Mesenchymal stem cell (in vitro differentiated cells and primary cell): ENCODE results near the gene DPYD.

Experiments
- DNase-seq: peaks from one replicate; pipeline ENCODE4 v3.0.0-alpha.2; 2013
- H2AFZ ChIP-seq: one replicate; pipeline ENCODE4 v1.6.1; 2013; ENCODE audit warnings: low read depth, mild to moderate bottlenecking, control low read depth, inconsistent platforms, low read length, moderate library complexity
- H2AK5ac ChIP-seq: 2 replicates; pipeline ENCODE4 v1.6.1; 2013; ENCODE audit warnings: low read length, moderate library complexity, mild to moderate bottlenecking, inconsistent platforms; ENCODE audit not compliant: severe bottlenecking
- H2BK120ac ChIP-seq: one replicate; pipeline ENCODE4 v1.6.1; 2013; ENCODE audit warnings: low read depth, mild to moderate bottlenecking, inconsistent platforms, low read length, moderate library complexity
- H2BK12ac ChIP-seq, 2 experiments: one replicate each; pipeline ENCODE4 v1.6.1; 2013; ENCODE audit warnings: inconsistent platforms in 2 of 2, low read length in 2 of 2, mild to moderate bottlenecking in 2 of 2, moderate library complexity in 2 of 2, control low read depth in 1 of 2
- H2BK15ac ChIP-seq: one replicate; pipeline ENCODE4 v1.6.1; 2013; ENCODE audit warnings: mild to moderate bottlenecking, low read depth, inconsistent platforms; ENCODE audit not compliant: poor library complexity, severe bottlenecking
- H2BK5ac ChIP-seq: 2 replicates; pipeline ENCODE4 v1.6.1; 2013; ENCODE audit warnings: low read depth, mild to moderate bottlenecking, low read length, control low read depth, inconsistent platforms; ENCODE audit not compliant: poor library complexity, severe bottlenecking
- H3K14ac ChIP-seq, 2 experiments: one replicate each; pipeline ENCODE4 v1.6.1; 2013; ENCODE audit warnings: inconsistent platforms in 2 of 2, low read length in 2 of 2, control low read depth in 1 of 2, mild to moderate bottlenecking in 1 of 2, moderate library complexity in 1 of 2
- H3K18ac ChIP-seq, 2 experiments: one replicate each; pipeline ENCODE4 v1.6.1; 2013; ENCODE audit warnings: inconsistent platforms in 2 of 2, low read length in 2 of 2, control low read depth in 1 of 2, low read depth in 1 of 2, mild to moderate bottlenecking in 1 of 2
- H3K23ac ChIP-seq, 2 experiments: one replicate each; pipeline ENCODE4 v1.6.1; 2013; ENCODE audit warnings: inconsistent platforms in 2 of 2, low read length in 2 of 2, mild to moderate bottlenecking in 2 of 2, moderate library complexity in 2 of 2, control low read depth in 1 of 2
- H3K27ac ChIP-seq: 2 replicates; pipeline ENCODE4 v1.5.1; 2013; ENCODE audit warnings: mild to moderate bottlenecking, moderate library complexity, low read length, control low read depth, inconsistent platforms; ENCODE audit not compliant: poor library complexity, severe bottlenecking
- H3K27me3 ChIP-seq, 2 experiments: 2 replicates each; pipeline versions ENCODE4 v1.6.1 to v1.7.0; 2013; ENCODE audit warnings: low read length in 2 of 2, mild to moderate bottlenecking in 2 of 2, moderate library complexity in 2 of 2, control low read depth in 1 of 2, inconsistent platforms in 1 of 2; ENCODE audit not compliant: control insufficient read depth in 1 of 2, insufficient read depth in 1 of 2
- H3K36me3 ChIP-seq, 2 experiments: 2 replicates each; pipeline versions ENCODE4 v1.6.1 to v1.7.0; 2013; ENCODE audit warnings: low read length in 2 of 2, control low read depth in 1 of 2, inconsistent platforms in 1 of 2, low read depth in 1 of 2, mild to moderate bottlenecking in 1 of 2; ENCODE audit not compliant: insufficient read depth in 2 of 2, control insufficient read depth in 1 of 2
- H3K4ac ChIP-seq, 2 experiments: one replicate each; pipeline ENCODE4 v1.6.1; 2013; ENCODE audit warnings: inconsistent platforms in 2 of 2, low read length in 2 of 2, mild to moderate bottlenecking in 2 of 2, moderate library complexity in 2 of 2, control low read depth in 1 of 2, low read depth in 1 of 2
- H3K4me1 ChIP-seq: 2 replicates; pipeline ENCODE4 v1.6.1; 2013; ENCODE audit warnings: low read depth, low read length, control low read depth; ENCODE audit not compliant: control insufficient read depth, insufficient read depth
- H3K4me2 ChIP-seq: 2 replicates; pipeline ENCODE4 v1.6.1; 2013; ENCODE audit warnings: low read length, mild to moderate bottlenecking, inconsistent platforms; ENCODE audit not compliant: poor library complexity, severe bottlenecking
- H3K4me3 ChIP-seq, 2 experiments: 2 replicates each; pipeline versions ENCODE4 v1.5.1 to v1.7.0; 2013; ENCODE audit warnings: low read length in 2 of 2, mild to moderate bottlenecking in 2 of 2, control low read depth in 1 of 2, low read depth in 1 of 2; ENCODE audit not compliant: insufficient read depth in 1 of 2
- H3K79me1 ChIP-seq: replicated peaks from 2 replicates; pipeline ENCODE4 v1.6.1; 2013; ENCODE audit warnings: mild to moderate bottlenecking, control low read depth, low read length, inconsistent platforms; ENCODE audit not compliant: poor library complexity, severe bottlenecking
- H3K9ac ChIP-seq: 2 replicates; pipeline ENCODE4 v1.7.0; 2013; ENCODE audit warnings: mild to moderate bottlenecking, low read length, moderate library complexity
- H3K9me3 ChIP-seq: 2 replicates; pipeline ENCODE4 v1.7.0; 2013; ENCODE audit warnings: mild to moderate bottlenecking, low read length; ENCODE audit not compliant: control insufficient read depth
- H4K8ac ChIP-seq: one replicate; pipeline ENCODE4 v1.6.1; 2013; ENCODE audit warnings: inconsistent platforms, mild to moderate bottlenecking, low read length, moderate library complexity
- H4K91ac ChIP-seq: one replicate; pipeline ENCODE4 v1.6.1; 2013; ENCODE audit warnings: mild to moderate bottlenecking, low read length, inconsistent platforms
- WGBS: methylation state at CpG from one replicate; pipeline ENCODE4 v1.1.7; 2013; ENCODE audit warnings: mixed read lengths; 5-methylcytosine and 5-hydroxymethylcytosine counted together

The DPYD gene

GRCh38 chr1:97417661-97418060 lies 503.2 kb downstream of the DPYD start:
- Histone ChIP-seq H3K4me3 (no peak overlapping the region), H2AFZ (no peak overlapping the region), H3K79me1 (no peaks in the 10 kb centered on the region), H3K36me3 (no peaks in the 10 kb centered on the region), H3K4me1 (no peaks in the 10 kb centered on the region), H3K4ac (no peak overlapping the region), H3K9me3 (no peaks in the 10 kb centered on the region), H3K18ac (no peak overlapping the region), H2BK120ac (no peak overlapping the region), H2BK5ac (no peak overlapping the region), H4K8ac (no peak overlapping the region), H3K27ac (no peak overlapping the region), H2BK15ac (no peak overlapping the region), H4K91ac (no peak overlapping the region), H2AK5ac (no peak overlapping the region), H3K27me3 (no peaks in the 10 kb centered on the region), H2BK12ac (no peak overlapping the region), H3K23ac (no peak overlapping the region), H3K14ac (no peak overlapping the region), H3K4me2 (no peak overlapping the region), H3K9ac (no peak overlapping the region)
- DNase-seq, result no peak

DNA sequence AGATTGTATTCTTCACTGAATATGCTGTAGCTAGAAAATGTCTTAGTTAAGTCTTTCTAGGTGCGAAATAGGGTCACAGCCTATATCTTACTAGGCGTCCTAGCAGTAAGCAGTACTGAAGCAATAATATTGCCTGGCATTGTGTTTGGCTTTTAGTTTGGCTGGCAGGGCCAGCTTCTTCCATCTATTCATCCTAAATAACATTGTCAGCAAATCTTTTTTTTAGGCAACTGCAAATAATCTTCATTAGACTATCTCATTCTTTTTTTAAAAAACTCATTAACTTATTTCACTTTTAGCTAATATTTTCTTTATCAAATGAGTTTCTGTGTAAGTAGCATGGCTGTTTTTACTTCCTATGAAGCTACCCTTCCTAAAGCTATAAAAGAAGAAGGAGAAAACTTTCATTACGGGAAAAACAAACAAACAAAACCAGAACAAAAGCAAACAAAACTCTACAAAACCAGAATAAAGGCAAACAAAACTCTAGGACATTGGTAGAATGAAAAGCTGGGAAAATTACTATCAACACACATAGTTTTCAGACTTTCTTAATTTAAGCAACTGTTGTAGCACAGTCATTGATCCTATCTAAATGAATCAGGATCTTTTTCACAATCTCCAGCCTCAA lies 506.0 kb downstream of the DPYD start:
- H3K9ac ChIP-seq, result no peak overlapping the region
- DNase-seq, result no peak
- H3K9me3 ChIP-seq, result no peaks in the 10 kb centered on the region
- no peak overlapping the region for H4K8ac ChIP-seq
- H2BK15ac ChIP-seq, result no peak overlapping the region
- no peak overlapping the region for H2BK120ac ChIP-seq
- no peak overlapping the region for H2BK5ac ChIP-seq
- no peak overlapping the region for H2BK12ac ChIP-seq
- no peak overlapping the region for H4K91ac ChIP-seq
- H2AFZ ChIP-seq, result no peak overlapping the region
- no peak overlapping the region for H3K14ac ChIP-seq
- no peak overlapping the region for H3K4me2 ChIP-seq
- H3K79me1 ChIP-seq, result no peaks in the 10 kb centered on the region
- no peak overlapping the region for H3K23ac ChIP-seq
- no peak overlapping the region for H3K18ac ChIP-seq
- no peak overlapping the region for H3K27ac ChIP-seq
- H3K4me1 ChIP-seq, result no peaks in the 10 kb centered on the region
- no peak overlapping the region for H2AK5ac ChIP-seq
- no peaks in the 10 kb centered on the region for H3K27me3 ChIP-seq
- no peak overlapping the region for H3K4ac ChIP-seq
- H3K36me3 ChIP-seq, result no peaks in the 10 kb centered on the region
- no peak overlapping the region for H3K4me3 ChIP-seq
- WGBS, result 96% methylated on average over 2 of the region's 3 CpGs

DNA sequence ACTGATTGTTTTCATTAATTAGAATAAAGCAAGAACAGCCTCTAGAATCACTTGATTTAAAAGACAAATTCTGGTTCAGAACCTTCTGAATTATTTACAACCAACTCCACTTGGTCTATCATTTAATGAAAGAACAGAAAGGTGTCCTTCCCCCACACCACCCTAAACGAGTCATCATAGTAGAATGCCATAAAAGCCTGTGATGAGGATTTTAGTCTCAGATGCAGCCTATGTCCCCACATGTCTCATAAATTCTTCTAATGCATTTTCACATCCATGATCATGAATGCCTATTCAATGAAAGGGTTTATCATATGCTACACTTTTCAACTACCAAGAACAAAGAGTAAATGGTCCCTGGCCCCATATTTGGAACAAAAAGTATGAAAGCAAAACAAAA lies 508.1 kb downstream of the DPYD start:
- H3K27me3 ChIP-seq, result no peaks in the 10 kb centered on the region
- H3K9me3 ChIP-seq, result no peaks in the 10 kb centered on the region
- H3K4me3 ChIP-seq, result no peak overlapping the region
- H2AFZ ChIP-seq, result no peak overlapping the region
- peak overlapping the region; percentile 76 for H3K9ac ChIP-seq
- no peak overlapping the region for H2BK12ac ChIP-seq
- no peak overlapping the region for H4K8ac ChIP-seq
- no peaks in the 10 kb centered on the region for H3K79me1 ChIP-seq
- no peaks in the 10 kb centered on the region for H3K36me3 ChIP-seq
- no peak overlapping the region for H3K18ac ChIP-seq
- no peak overlapping the region for H3K23ac ChIP-seq
- no peak overlapping the region for H3K4ac ChIP-seq
- no peak overlapping the region for H4K91ac ChIP-seq
- no peak overlapping the region for H2BK15ac ChIP-seq
- 75% methylated on average over 1 of the region's 1 CpG for WGBS
- no peaks in the 10 kb centered on the region for H3K4me1 ChIP-seq
- H2BK120ac ChIP-seq, result no peak overlapping the region
- H3K4me2 ChIP-seq, result no peak overlapping the region
- H3K14ac ChIP-seq, result no peak overlapping the region
- no peak overlapping the region for H2BK5ac ChIP-seq
- H2AK5ac ChIP-seq, result no peak overlapping the region
- H3K27ac ChIP-seq, result no peak overlapping the region
- DNase-seq, result no peak

- Histone ChIP-seq H3K4ac (no peak overlapping the region), H3K79me1 (no peaks in the 10 kb centered on the region), H3K23ac (no peak overlapping the region), H2AFZ (no peak overlapping the region), H3K27ac (no peak overlapping the region), H4K8ac (no peak overlapping the region), H2BK15ac (no peak overlapping the region), H3K4me1 (no peaks in the 10 kb centered on the region), H3K9me3 (no peaks in the 10 kb centered on the region), H3K4me2 (no peak overlapping the region), H3K36me3 (no peaks in the 10 kb centered on the region), H3K4me3 (no peak overlapping the region), H3K18ac (no peak overlapping the region), H2AK5ac (no peak overlapping the region), H4K91ac (no peak overlapping the region), H2BK5ac (no peak overlapping the region), H2BK120ac (no peak overlapping the region), H3K27me3 (no peaks in the 10 kb centered on the region), H2BK12ac (no peak overlapping the region), H3K9ac (peak overlapping the region; percentile 76), H3K14ac (no peak overlapping the region)
- DNase-seq, result peak; percentile 1
- WGBS, result 88% methylated on average over 2 of the region's 4 CpGs
Measured at GRCh38 chr1:97412166-97412565, 508.7 kb downstream of the DPYD start.
